Gastrocnemius medialis (tissue), 4 donors: ENCODE results near the gene KANSL1. TPM values are rescaled to one million over a fixed set of nuclear protein-coding genes. Genes with fewer than 3 reads are reported as not detected.

Experiments used
- ATAC-seq, 2 donors: fragments of 150-250 bp; one replicate each; pipeline ENCODE4 v1.9.1; 2016
- DNase-seq, 2 donors: peaks; one replicate each; pipeline ENCODE4 v3.0.0-alpha.2; 2019
- H3K27ac ChIP-seq, 4 donors: fragments of 200-600 bp; sonication (generic); 1 replicate in 1 of 4; 2 replicates in 3 of 4; pipeline ENCODE4 v1.5.1; 2016 to 2018; ENCODE audit warnings: mild to moderate bottlenecking in 2 of 4, moderate library complexity in 1 of 4
- H3K27me3 ChIP-seq, 3 donors: fragments of 200-600 bp; sonication (generic) in 2 of 3; 1 replicate in 1 of 3; 2 replicates in 2 of 3; pipeline versions ENCODE4 v1.5.1 to v1.6.0; 2016 to 2019; ENCODE audit warnings: mild to moderate bottlenecking in 1 of 3, moderate library complexity in 1 of 3
- H3K36me3 ChIP-seq, 2 donors: fragments of 200-600 bp; sonication (generic) in 1 of 2; one replicate each; pipeline ENCODE4 v1.5.1; 2017 to 2018
- H3K4me1 ChIP-seq, 2 donors: fragments of 200-600 bp; sonication (generic) in 1 of 2; one replicate each; pipeline ENCODE4 v1.5.1; 2016 to 2017; ENCODE audit warnings: mild to moderate bottlenecking in 2 of 2
- H3K4me3 ChIP-seq, 4 donors: fragments of 200-600 bp; sonication (generic) in 3 of 4; 1 replicate in 1 of 4; 2 replicates in 3 of 4; pipeline ENCODE4 v1.5.1; 2016 to 2019; ENCODE audit warnings: mild to moderate bottlenecking in 2 of 4
- H3K9me3 ChIP-seq, 3 donors: fragments of 200-600 bp; sonication (generic) in 2 of 3; 1 replicate in 1 of 3; 2 replicates in 2 of 3; pipeline ENCODE4 v1.5.1; 2016 to 2019
- CTCF ChIP-seq, 5 experiments: fragments of 450-650 bp in 3 of 5; fragments of 200-600 bp in 2 of 5; sonication (generic) in 2 of 5; IDR thresholded peaks in 4 of 5; conservative IDR thresholded peaks in 1 of 5; 1 replicate in 4 of 5; 2 replicates in 1 of 5; pipeline ENCODE4 v1.5.1; 2016 to 2019; ENCODE audit warnings: antibody characterized with exemption in 5 of 5, mild to moderate bottlenecking in 3 of 5, moderate library complexity in 3 of 5
- POLR2A ChIP-seq, 2 donors: fragments of 450-650 bp; IDR thresholded peaks; one replicate each; pipeline ENCODE4 v1.6.1; 2017; ENCODE audit warnings: antibody characterized with exemption in 2 of 2, mild to moderate bottlenecking in 2 of 2, moderate library complexity in 2 of 2
- in situ Hi-C, 4 donors: fragments of 200-750 bp; cut with MboI; loops; one replicate each; pipeline versions ENCODE4 v1.15.0 to v1.8.0; 2017; ENCODE audit warnings: low sequenced_read_pairs in 4 of 4
- intact Hi-C: fragments of 100-400 bp; cut with DNase I; formaldehyde crosslinking; loops from one replicate; pipeline ENCODE4 v1.15.1; 2023; ENCODE audit warnings: low total_unique reads
- total RNA-seq, 4 donors: library from RNA; depleted of rRNA; stranded (reverse); fragments of >200 nt; gene quantifications; one replicate each; pipeline versions ENCODE4 v1.1.0 to v1.2.3, GENCODE V29; 2016

Gene KANSL1
- total RNA-seq, 4 donors from 2014 or later = 19.9 to 35.9 (median 31.2) TPM

GRCh38 chr17:45999900-46000290, 193.3 kb downstream of the KANSL1 start:
- H3K27ac ChIP-seq = no peak overlapping the region
- H3K27me3 ChIP-seq = no peaks in the 10 kb centered on the region
- ATAC-seq = no peak
- in situ Hi-C loops = loop anchor here in 3 of 4 donors (5.0 kb wide), 2 partner anchors 42 to 212 kb away; no protein-coding TSS in a partner anchor
- H3K9me3 ChIP-seq = no peaks in the 10 kb centered on the region
- TF ChIP-seq CTCF (IDR thresholded peaks at IDR 0.05 in 4 of 5, conservative IDR thresholded peaks at IDR 0.05 in 1 of 5) (no peak), POLR2A (IDR thresholded peaks at IDR 0.05) (no peak)
- DNase-seq = no peak
- no peak overlapping the region for H3K4me3 ChIP-seq
- intact Hi-C loops = loop anchor here (5.0 to 10.0 kb wide), 2 partner anchors 192 to 285 kb away; partner anchors contain the start of gene KANSL1
- peaks cover 0 to 17% of the 10 kb centered on the region in 2 donors for H3K36me3 ChIP-seq
- peaks cover 15 to 17% of the 10 kb centered on the region in 2 donors for H3K4me1 ChIP-seq

GRCh38 chr17:45998987-45999899, 194.0 kb downstream of the KANSL1 start, which contains the start of gene STH:
Gene STH, plus strand, starts transcription at chr17:45999250. Its CDS starts 30 bp downstream, at chr17:45999280.
- H3K27me3 ChIP-seq = no peaks in the 10 kb centered on the region
- DNase-seq = no peak
- H3K4me1 ChIP-seq = peaks cover 15 to 17% of the 10 kb centered on the region in 2 donors
- H3K27ac ChIP-seq = no peak within 1 kb of the TSS
- peaks cover 0 to 20% of the 10 kb centered on the region in 2 donors for H3K36me3 ChIP-seq
- no peak for TF ChIP-seq POLR2A (IDR thresholded peaks at IDR 0.05)
- no peak for TF ChIP-seq CTCF (IDR thresholded peaks at IDR 0.05 in 4 of 5, conservative IDR thresholded peaks at IDR 0.05 in 1 of 5)
- no peak within 1 kb of the TSS for H3K4me3 ChIP-seq
- in situ Hi-C loops = no loop called here
- intact Hi-C loops = no loop called here
- H3K9me3 ChIP-seq = no peaks in the 10 kb centered on the region
- no peak for ATAC-seq

GRCh38 chr17:45997624-45998023, 195.6 kb downstream of the KANSL1 start:
- H3K27me3 ChIP-seq = no peaks in the 10 kb centered on the region
- no peak overlapping the region for H3K4me3 ChIP-seq
- TF ChIP-seq CTCF (IDR thresholded peaks at IDR 0.05 in 4 of 5, conservative IDR thresholded peaks at IDR 0.05 in 1 of 5) (no peak), POLR2A (IDR thresholded peaks at IDR 0.05) (no peak)
- ATAC-seq (no peak), DNase-seq (no peak)
- H3K4me1 ChIP-seq = peaks cover under 1 to 1% of the 10 kb centered on the region in 2 donors
- no peak overlapping the region for H3K27ac ChIP-seq
- in situ Hi-C loops = no loop called here
- intact Hi-C loops = no loop called here
- peaks cover 0 to 31% of the 10 kb centered on the region in 2 donors for H3K36me3 ChIP-seq
- no peaks in the 10 kb centered on the region for H3K9me3 ChIP-seq

- H3K27ac ChIP-seq = no peak overlapping the region
- in situ Hi-C loops (no loop called here), intact Hi-C loops (no loop called here)
- no peaks in the 10 kb centered on the region for H3K4me1 ChIP-seq
- H3K9me3 ChIP-seq = no peaks in the 10 kb centered on the region
- H3K4me3 ChIP-seq = no peak overlapping the region
- TF ChIP-seq POLR2A (IDR thresholded peaks at IDR 0.05) = no peak
- no peak for TF ChIP-seq CTCF (IDR thresholded peaks at IDR 0.05 in 4 of 5, conservative IDR thresholded peaks at IDR 0.05 in 1 of 5)
- H3K36me3 ChIP-seq = peaks cover 0 to 31% of the 10 kb centered on the region in 2 donors
- ATAC-seq (no peak), DNase-seq (no peak)
- H3K27me3 ChIP-seq = no peaks in the 10 kb centered on the region
Measured at GRCh38 chr17:45997166-45997565, 196.1 kb downstream of the KANSL1 start.
